ENCODE data around the gene ZDHHC12. TPM values are rescaled to one million over a fixed set of nuclear protein-coding genes. Genes with fewer than 3 reads are reported as not detected.

Gene ZDHHC12
- total and polyA plus RNA-seq, 2 of the 13 experiments (the other 11 are each of a cell fraction or from before 2014, with no cell fraction given): 25.4 to 28.0 TPM

DNA sequence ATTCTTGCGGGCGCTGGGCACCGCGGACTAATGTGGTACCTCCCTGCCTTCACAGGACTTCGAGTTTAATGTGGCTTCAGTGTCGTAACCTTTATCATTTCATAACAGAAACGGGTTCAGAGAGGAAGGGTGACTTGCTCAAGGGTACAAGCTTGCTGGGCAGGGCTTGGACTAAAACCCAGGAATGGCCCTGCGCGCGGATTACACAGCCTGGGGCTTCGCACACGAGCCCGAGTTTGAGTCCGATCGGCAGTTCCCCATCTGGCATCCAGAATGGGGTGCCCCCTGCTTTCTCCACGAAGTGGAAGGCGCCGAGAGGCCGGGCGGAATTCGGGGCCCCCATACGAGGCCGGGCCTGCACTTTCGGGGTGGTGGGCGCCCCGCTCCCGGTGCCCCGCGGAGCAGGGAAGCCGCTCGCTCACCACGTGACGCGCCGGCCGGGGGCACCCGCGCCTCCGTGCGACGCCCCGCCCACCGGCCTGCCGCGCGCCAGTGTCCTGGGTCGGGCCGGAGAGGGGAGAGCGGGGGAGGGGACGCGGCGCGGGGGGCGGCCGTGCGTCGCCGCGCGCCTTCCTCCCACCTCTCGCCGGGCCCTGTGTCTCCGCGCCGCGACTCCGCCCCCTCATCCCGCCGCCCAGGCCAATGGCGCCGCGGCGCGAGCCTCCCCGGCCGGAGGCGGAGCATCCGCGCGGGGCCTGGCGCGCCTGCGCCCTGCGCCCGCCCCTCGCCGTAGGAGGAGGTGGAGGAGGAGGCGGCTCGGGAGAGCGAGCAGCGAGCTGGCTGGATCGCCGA is 35.2 kb downstream of the ZDHHC12 start, which contains the start of gene SET (continued):
- TF ChIP-seq ZFP1 (CRISPR knock-in tag; IDR thresholded peaks at IDR 0.05): no peak
- TF ChIP-seq, protein P1, sequence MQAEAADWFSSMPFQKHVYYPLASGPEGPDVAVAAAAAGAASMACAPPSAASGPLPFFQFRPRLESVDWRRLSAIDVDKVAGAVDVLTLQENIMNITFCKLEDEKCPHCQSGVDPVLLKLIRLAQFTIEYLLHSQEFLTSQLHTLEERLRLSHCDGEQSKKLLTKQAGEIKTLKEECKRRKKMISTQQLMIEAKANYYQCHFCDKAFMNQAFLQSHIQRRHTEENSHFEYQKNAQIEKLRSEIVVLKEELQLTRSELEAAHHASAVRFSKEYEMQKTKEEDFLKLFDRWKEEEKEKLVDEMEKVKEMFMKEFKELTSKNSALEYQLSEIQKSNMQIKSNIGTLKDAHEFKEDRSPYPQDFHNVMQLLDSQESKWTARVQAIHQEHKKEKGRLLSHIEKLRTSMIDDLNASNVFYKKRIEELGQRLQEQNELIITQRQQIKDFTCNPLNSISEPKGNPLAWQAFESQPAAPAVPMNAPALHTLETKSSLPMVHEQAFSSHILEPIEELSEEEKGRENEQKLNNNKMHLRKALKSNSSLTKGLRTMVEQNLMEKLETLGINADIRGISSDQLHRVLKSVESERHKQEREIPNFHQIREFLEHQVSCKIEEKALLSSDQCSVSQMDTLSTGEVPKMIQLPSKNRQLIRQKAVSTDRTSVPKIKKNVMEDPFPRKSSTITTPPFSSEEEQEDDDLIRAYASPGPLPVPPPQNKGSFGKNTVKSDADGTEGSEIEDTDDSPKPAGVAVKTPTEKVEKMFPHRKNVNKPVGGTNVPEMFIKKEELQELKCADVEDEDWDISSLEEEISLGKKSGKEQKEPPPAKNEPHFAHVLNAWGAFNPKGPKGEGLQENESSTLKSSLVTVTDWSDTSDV (CRISPR knock-in tag; IDR thresholded peaks at IDR 0.05): no peak
- no peak for TF ChIP-seq ZNF761 (CRISPR knock-in tag; conservative IDR thresholded peaks at IDR 0.05)
- no peak for TF ChIP-seq SP140L (CRISPR knock-in tag; IDR thresholded peaks at IDR 0.05; ENCODE audit: borderline replicate concordance)
- peak; percentile 62; the same call in 1 of the 2 replicates for TF ChIP-seq ZNF567 (CRISPR knock-in tag; IDR thresholded peaks at IDR 0.05; ENCODE audit: borderline replicate concordance)
- TF ChIP-seq ZNF773 (CRISPR knock-in tag; IDR thresholded peaks at IDR 0.05; ENCODE audit: borderline replicate concordance): no peak
- TF ChIP-seq ADNP (CRISPR knock-in tag; IDR thresholded peaks at IDR 0.05): no peak
- TF ChIP-seq, protein P2, sequence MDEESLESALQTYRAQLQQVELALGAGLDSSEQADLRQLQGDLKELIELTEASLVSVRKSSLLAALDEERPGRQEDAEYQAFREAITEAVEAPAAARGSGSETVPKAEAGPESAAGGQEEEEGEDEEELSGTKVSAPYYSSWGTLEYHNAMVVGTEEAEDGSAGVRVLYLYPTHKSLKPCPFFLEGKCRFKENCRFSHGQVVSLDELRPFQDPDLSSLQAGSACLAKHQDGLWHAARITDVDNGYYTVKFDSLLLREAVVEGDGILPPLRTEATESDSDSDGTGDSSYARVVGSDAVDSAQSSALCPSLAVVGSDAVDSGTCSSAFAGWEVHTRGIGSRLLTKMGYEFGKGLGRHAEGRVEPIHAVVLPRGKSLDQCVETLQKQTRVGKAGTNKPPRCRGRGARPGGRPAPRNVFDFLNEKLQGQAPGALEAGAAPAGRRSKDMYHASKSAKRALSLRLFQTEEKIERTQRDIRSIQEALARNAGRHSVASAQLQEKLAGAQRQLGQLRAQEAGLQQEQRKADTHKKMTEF (CRISPR knock-in tag; IDR thresholded peaks at IDR 0.05): peak; percentile 73
- TF ChIP-seq, protein P3, sequence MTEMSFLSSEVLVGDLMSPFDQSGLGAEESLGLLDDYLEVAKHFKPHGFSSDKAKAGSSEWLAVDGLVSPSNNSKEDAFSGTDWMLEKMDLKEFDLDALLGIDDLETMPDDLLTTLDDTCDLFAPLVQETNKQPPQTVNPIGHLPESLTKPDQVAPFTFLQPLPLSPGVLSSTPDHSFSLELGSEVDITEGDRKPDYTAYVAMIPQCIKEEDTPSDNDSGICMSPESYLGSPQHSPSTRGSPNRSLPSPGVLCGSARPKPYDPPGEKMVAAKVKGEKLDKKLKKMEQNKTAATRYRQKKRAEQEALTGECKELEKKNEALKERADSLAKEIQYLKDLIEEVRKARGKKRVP (CRISPR knock-in tag; IDR thresholded peaks at IDR 0.05): no peak
- TF ChIP-seq, protein P4, sequence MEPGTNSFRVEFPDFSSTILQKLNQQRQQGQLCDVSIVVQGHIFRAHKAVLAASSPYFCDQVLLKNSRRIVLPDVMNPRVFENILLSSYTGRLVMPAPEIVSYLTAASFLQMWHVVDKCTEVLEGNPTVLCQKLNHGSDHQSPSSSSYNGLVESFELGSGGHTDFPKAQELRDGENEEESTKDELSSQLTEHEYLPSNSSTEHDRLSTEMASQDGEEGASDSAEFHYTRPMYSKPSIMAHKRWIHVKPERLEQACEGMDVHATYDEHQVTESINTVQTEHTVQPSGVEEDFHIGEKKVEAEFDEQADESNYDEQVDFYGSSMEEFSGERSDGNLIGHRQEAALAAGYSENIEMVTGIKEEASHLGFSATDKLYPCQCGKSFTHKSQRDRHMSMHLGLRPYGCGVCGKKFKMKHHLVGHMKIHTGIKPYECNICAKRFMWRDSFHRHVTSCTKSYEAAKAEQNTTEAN (CRISPR knock-in tag; conservative IDR thresholded peaks at IDR 0.05): peak; percentile 62; the same call in 1 of the 2 replicates
- no peak for TF ChIP-seq PHF5A (CRISPR knock-in tag; IDR thresholded peaks at IDR 0.05; ENCODE audit: low read depth, unreplicated experiment)
- no peak for TF ChIP-seq PLRG1 (conservative IDR thresholded peaks at IDR 0.05)
- TF ChIP-seq ZNF563 (CRISPR knock-in tag; IDR thresholded peaks at IDR 0.05): peak; percentile 74
- TF ChIP-seq, protein P5, sequence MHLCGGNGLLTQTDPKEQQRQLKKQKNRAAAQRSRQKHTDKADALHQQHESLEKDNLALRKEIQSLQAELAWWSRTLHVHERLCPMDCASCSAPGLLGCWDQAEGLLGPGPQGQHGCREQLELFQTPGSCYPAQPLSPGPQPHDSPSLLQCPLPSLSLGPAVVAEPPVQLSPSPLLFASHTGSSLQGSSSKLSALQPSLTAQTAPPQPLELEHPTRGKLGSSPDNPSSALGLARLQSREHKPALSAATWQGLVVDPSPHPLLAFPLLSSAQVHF (CRISPR knock-in tag; IDR thresholded peaks at IDR 0.05): no peak
- no peak for TF ChIP-seq GATA4 (IDR thresholded peaks at IDR 0.05; ENCODE audit: borderline replicate concordance, low read depth)
- no peak for TF ChIP-seq ZNF629 (CRISPR knock-in tag; conservative IDR thresholded peaks at IDR 0.05)
- no peak for TF ChIP-seq NONO (IDR thresholded peaks at IDR 0.05)
- peak; percentile 60; the same call in 1 of the 2 replicates for TF ChIP-seq NONO (CRISPR knock-in tag; conservative IDR thresholded peaks at IDR 0.05)
- TF ChIP-seq ZNF337 (CRISPR knock-in tag; IDR thresholded peaks at IDR 0.05; ENCODE audit: borderline replicate concordance, low read depth): no peak
- TF ChIP-seq, protein P6, sequence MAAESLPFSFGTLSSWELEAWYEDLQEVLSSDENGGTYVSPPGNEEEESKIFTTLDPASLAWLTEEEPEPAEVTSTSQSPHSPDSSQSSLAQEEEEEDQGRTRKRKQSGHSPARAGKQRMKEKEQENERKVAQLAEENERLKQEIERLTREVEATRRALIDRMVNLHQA (CRISPR knock-in tag; IDR thresholded peaks at IDR 0.05): no peak

Measured in HepG2 (cell line).